HepG2 (cell line): ENCODE measurements around the gene MIX23. TPM values are rescaled to one million over a fixed set of nuclear protein-coding genes. Genes with fewer than 3 reads are reported as not detected.

ENCODE experiments used
- ATAC-seq: fragments of 200-7000 bp; cut with Tn5 transposase; 3 replicates; pipeline ENCODE4 v1.9.1; 2020; ENCODE audit warnings: mild to moderate bottlenecking, moderate library complexity
- BruUV-seq: library from RNA; stranded (reverse); fragments of 400-500 nt; replicated peaks from 2 replicates; lab custom pipeline; 2021; lab: Mats Ljungman, UMichigan
- CTCF ChIA-PET: fragments of 300-600 bp; formaldehyde crosslinking; extraction: SDS; loops from one replicate; lab custom pipeline; 2021; ENCODE audit warnings: low total read pairs, inconsistent platforms, low intra/inter-chr PET ratio; lab: Yijun Ruan, JAX
- POLR2A ChIA-PET: fragments of 350-600 bp; sonication (Branson Sonifier 250); formaldehyde crosslinking; loops from one replicate; lab custom pipeline; 2020; ENCODE audit warnings: antibody characterized with exemption, inconsistent platforms; lab: Yijun Ruan, JAX
- DNase-seq: peaks from one replicate; pipeline ENCODE4 v3.0.0-alpha.2; 2015; ENCODE audit warnings: low spot score
- FAIRE-seq: peaks from 3 replicates; lab custom pipeline; 2011; peaks lifted over from hg19 to GRCh38; lab: Jason Lieb, UNC
- H2AFZ ChIP-seq: one replicate; pipeline ENCODE4 v1.6.1; 2011; ENCODE audit warnings: low read length, inconsistent platforms
- H3K27ac ChIP-seq: fragments of 300-600 bp; 3 replicates; pipeline ENCODE4 v1.8.0; 2011; ENCODE audit warnings: mixed run types, mild to moderate bottlenecking, mixed read lengths, low read length, inconsistent platforms; ENCODE audit not compliant: insufficient read depth; ENCODE audit errors: extremely low read length
- H3K27me3 ChIP-seq, 2 experiments: fragments of 200-600 bp in 1 of 2; 2 replicates in 1 of 2; 3 replicates in 1 of 2; pipeline versions ENCODE4 v1.6.0 to v1.8.0; 2011; ENCODE audit warnings: low read length in 2 of 2, mild to moderate bottlenecking in 2 of 2, moderate library complexity in 2 of 2, inconsistent platforms in 1 of 2; ENCODE audit not compliant: insufficient read depth in 2 of 2, control insufficient read depth in 1 of 2
- H3K36me3 ChIP-seq, 2 experiments: fragments of 200-600 bp in 1 of 2; replicated peaks in 1 of 2; 2 replicates in 1 of 2; 3 replicates in 1 of 2; pipeline versions ENCODE4 v1.5.1 to v1.8.0; 2011; ENCODE audit warnings: low read length in 2 of 2, inconsistent platforms in 1 of 2; ENCODE audit not compliant: insufficient read depth in 2 of 2, control insufficient read depth in 1 of 2
- H3K4me1 ChIP-seq: 2 replicates; pipeline ENCODE4 v1.5.1; 2012; ENCODE audit warnings: low read length, inconsistent platforms; ENCODE audit not compliant: insufficient read depth
- H3K4me2 ChIP-seq: 2 replicates; pipeline ENCODE4 v1.6.0; 2011; ENCODE audit warnings: low read depth, low read length, inconsistent platforms
- H3K4me3 ChIP-seq, 3 experiments: fragments of 200-600 bp in 1 of 3; sonication (generic), shearing (Covaris generic) in 1 of 3; replicated peaks in 1 of 3; 2 replicates each; pipeline ENCODE4 v1.5.1; 2011 to 2016; ENCODE audit warnings: low read length in 3 of 3, inconsistent platforms in 2 of 3, low read depth in 2 of 3, mild to moderate bottlenecking in 2 of 3, control low read depth in 1 of 3, mixed read lengths in 1 of 3; ENCODE audit not compliant: insufficient read depth in 1 of 3
- H3K79me2 ChIP-seq: one replicate; pipeline ENCODE4 v1.6.1; 2011; ENCODE audit warnings: low read length, inconsistent platforms; ENCODE audit not compliant: insufficient read depth
- H3K9ac ChIP-seq: 2 replicates; pipeline ENCODE4 v1.6.0; 2011; ENCODE audit warnings: mild to moderate bottlenecking, low read depth, low read length, inconsistent platforms; ENCODE audit not compliant: insufficient read depth
- H3K9me3 ChIP-seq: 2 replicates; pipeline ENCODE4 v1.5.1; 2012; ENCODE audit warnings: mild to moderate bottlenecking, low read length
- H4K20me1 ChIP-seq: 2 replicates; pipeline ENCODE4 v1.6.0; 2011; ENCODE audit warnings: inconsistent platforms, mild to moderate bottlenecking, low read length, moderate library complexity; ENCODE audit not compliant: insufficient read depth
- ATF1 ChIP-seq: IDR thresholded peaks from 2 replicates; pipeline ENCODE4 v1.6.1; 2016; ENCODE audit warnings: mild to moderate bottlenecking, control low read depth
- MAF1 ChIP-seq: sonication (generic); formaldehyde crosslinking; IDR thresholded peaks from 2 replicates; pipeline ENCODE4 v1.5.0; 2020; ENCODE audit warnings: missing genetic modification reagents, borderline replicate concordance
- SALL2 ChIP-seq: sonication (generic); formaldehyde crosslinking; IDR thresholded peaks from 2 replicates; pipeline ENCODE4 v1.8.1; 2023; ENCODE audit warnings: mild to moderate bottlenecking, missing genetic modification reagents, inconsistent platforms
- SKIL ChIP-seq: sonication (generic); formaldehyde crosslinking; IDR thresholded peaks from 2 replicates; pipeline ENCODE4 v1.8.0; 2022; ENCODE audit warnings: missing genetic modification reagents, mild to moderate bottlenecking, moderate library complexity, borderline replicate concordance
- ZBTB43 ChIP-seq: sonication (generic); formaldehyde crosslinking; conservative IDR thresholded peaks from 2 replicates; pipeline ENCODE4 v1.4.0; 2020; ENCODE audit warnings: missing genetic modification reagents
- ZNF383 ChIP-seq: sonication (generic); formaldehyde crosslinking; IDR thresholded peaks from 2 replicates; pipeline ENCODE4 v1.4.0; 2020; ENCODE audit warnings: missing genetic modification reagents, mild to moderate bottlenecking, borderline replicate concordance
- ZNF770 ChIP-seq: sonication (generic); formaldehyde crosslinking; IDR thresholded peaks from 2 replicates; pipeline ENCODE4 v1.5.0; 2020; ENCODE audit warnings: mild to moderate bottlenecking, missing genetic modification reagents
- ZSCAN29 ChIP-seq: sonication (generic); formaldehyde crosslinking; conservative IDR thresholded peaks from 2 replicates; pipeline ENCODE4 v1.4.0; 2020; ENCODE audit warnings: mild to moderate bottlenecking, missing genetic modification reagents
- WGBS: methylation state at CpG from one replicate; pipeline ENCODE4 v1.1.6; 2017; ENCODE audit warnings: low lambda C conversion rate; 5-methylcytosine and 5-hydroxymethylcytosine counted together
- in situ Hi-C: cut with HindIII; loops from 2 replicates; pipeline ENCODE4 v1.10.0; 2017; ENCODE audit warnings: low pct_unique_long_range_greater_than_20kb; ENCODE audit not compliant: extremely low pct_ligation_motif_present
- intact Hi-C: fragments of 100-400 bp; cut with micrococcal nuclease; formaldehyde crosslinking; loops from one replicate; pipeline ENCODE4 v1.10.0; 2022; ENCODE audit not compliant: unreplicated experiment
- polyA plus RNA-seq, 8 experiments: library from polyadenylated mRNA; depleted of rRNA in 3 of 8; stranded (reverse) in 7 of 8; unstranded in 1 of 8; fragments of >200 nt; fragmentation: Illumina TruSeq in 4 of 8; extraction: Trizol in 4 of 8; gene quantifications; 2 replicates each; pipeline versions ENCODE4 v1.2.1 to v1.2.3, GENCODE V29; 2011 to 2016; ENCODE audit warnings: low read depth in 4 of 8, missing spikeins in 1 of 8, mixed read lengths in 1 of 8; ENCODE audit not compliant: insufficient read depth in 1 of 8
- total RNA-seq, 5 experiments: library from RNA; depleted of rRNA; stranded (reverse); fragments of >200 nt; fragmentation: Illumina TruSeq; extraction: Trizol; gene quantifications; 2 replicates each; pipeline ENCODE4 v1.2.3, GENCODE V29; 2016; ENCODE audit warnings: low read depth in 1 of 5

Gene MIX23
- total and polyA plus RNA-seq, 2 of the 13 experiments (the other 11 are each of a cell fraction or from before 2014, with no cell fraction given) = 20.0 to 152 TPM

GRCh38 chr3:122331886-122332285, 51.1 kb downstream of the MIX23 start (continued):
- TF ChIP-seq MAF1 (CRISPR knock-in tag) (no peak), SKIL (no peak), ATF1 (CRISPR knock-in tag) (no peak)

DNA sequence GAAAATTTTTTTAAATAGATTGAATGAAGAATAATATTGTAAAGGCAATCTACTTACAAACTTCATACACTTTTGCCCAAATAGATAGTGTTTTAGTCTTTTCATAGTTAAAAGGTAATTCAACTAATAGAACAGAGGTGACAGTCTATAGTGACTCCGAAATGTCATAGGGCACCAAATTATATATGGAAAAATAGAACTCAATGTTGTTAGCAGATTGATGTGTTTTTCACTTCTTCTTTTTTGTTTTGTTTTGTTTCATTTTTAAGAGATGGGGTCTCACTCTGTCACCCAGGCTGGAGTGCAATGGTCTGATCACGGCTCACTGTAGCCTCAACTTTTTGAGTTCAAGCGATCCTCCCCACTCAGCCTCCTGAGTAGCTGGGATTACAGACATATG, 57.3 kb downstream of the MIX23 start:
- ChIA-PET CTCF (no interaction called here), POLR2A (no interaction called here)
- Histone ChIP-seq H2AFZ (no peak overlapping the region), H3K4me3 (no peak overlapping the region), H3K4me1 (peaks cover 6% of the 10 kb centered on the region; the same call in 1 of the 2 replicates), H3K4me2 (no peak overlapping the region), H3K36me3 (no peaks in the 10 kb centered on the region), H3K27me3 (no peaks in the 10 kb centered on the region), H3K9me3 (no peaks in the 10 kb centered on the region), H3K9ac (no peak overlapping the region)
- in situ Hi-C loops = no loop called here
- ATAC-seq (no peak), DNase-seq (no peak)
- BruUV-seq = no TSS peak
- WGBS = 92% methylated on average over 3 of the region's 3 CpGs
- no peak for TF ChIP-seq ZBTB43 (CRISPR knock-in tag)
- TF ChIP-seq ZNF770 (CRISPR knock-in tag) = peak; percentile 26; the same call in 1 of the 2 replicates
- TF ChIP-seq ZSCAN29 (CRISPR knock-in tag) = no peak
- no peak for TF ChIP-seq SALL2 (CRISPR knock-in tag)
- no peak for TF ChIP-seq ZNF383 (CRISPR knock-in tag)
- TF ChIP-seq, all 625 proteins: peak for 1
- no peak overlapping the region for H3K27ac ChIP-seq
- intact Hi-C loops = no loop called here
- no peaks in the 10 kb centered on the region for H3K79me2 ChIP-seq
- no peaks in the 10 kb centered on the region for H4K20me1 ChIP-seq
- no peak for FAIRE-seq
